ENCODE data around the gene SH3RF1.

SH3RF1 gene

GRCh38 chr4:169054879-169055278 is 215.9 kb downstream of the SH3RF1 start:
- no peak overlapping the region for H3K4me3 ChIP-seq (ENCODE audit: low read depth, low read length)
- DNase-seq (ENCODE audit: low read depth): no peak
- TF ChIP-seq, protein P1, sequence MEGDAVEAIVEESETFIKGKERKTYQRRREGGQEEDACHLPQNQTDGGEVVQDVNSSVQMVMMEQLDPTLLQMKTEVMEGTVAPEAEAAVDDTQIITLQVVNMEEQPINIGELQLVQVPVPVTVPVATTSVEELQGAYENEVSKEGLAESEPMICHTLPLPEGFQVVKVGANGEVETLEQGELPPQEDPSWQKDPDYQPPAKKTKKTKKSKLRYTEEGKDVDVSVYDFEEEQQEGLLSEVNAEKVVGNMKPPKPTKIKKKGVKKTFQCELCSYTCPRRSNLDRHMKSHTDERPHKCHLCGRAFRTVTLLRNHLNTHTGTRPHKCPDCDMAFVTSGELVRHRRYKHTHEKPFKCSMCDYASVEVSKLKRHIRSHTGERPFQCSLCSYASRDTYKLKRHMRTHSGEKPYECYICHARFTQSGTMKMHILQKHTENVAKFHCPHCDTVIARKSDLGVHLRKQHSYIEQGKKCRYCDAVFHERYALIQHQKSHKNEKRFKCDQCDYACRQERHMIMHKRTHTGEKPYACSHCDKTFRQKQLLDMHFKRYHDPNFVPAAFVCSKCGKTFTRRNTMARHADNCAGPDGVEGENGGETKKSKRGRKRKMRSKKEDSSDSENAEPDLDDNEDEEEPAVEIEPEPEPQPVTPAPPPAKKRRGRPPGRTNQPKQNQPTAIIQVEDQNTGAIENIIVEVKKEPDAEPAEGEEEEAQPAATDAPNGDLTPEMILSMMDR (IDR thresholded peaks at IDR 0.05; ENCODE audit: control insufficient read depth, extremely low read depth, insufficient read depth): no peak

- TF ChIP-seq, protein P1 (IDR thresholded peaks at IDR 0.05; ENCODE audit: control insufficient read depth, extremely low read depth, insufficient read depth): no peak
- DNase-seq (ENCODE audit: low read depth): no peak
- no peak overlapping the region for H3K4me3 ChIP-seq (ENCODE audit: low read depth, low read length)
These were observed 218.2 kb downstream of the SH3RF1 start for GRCh38 chr4:169052594-169052945.

DNA sequence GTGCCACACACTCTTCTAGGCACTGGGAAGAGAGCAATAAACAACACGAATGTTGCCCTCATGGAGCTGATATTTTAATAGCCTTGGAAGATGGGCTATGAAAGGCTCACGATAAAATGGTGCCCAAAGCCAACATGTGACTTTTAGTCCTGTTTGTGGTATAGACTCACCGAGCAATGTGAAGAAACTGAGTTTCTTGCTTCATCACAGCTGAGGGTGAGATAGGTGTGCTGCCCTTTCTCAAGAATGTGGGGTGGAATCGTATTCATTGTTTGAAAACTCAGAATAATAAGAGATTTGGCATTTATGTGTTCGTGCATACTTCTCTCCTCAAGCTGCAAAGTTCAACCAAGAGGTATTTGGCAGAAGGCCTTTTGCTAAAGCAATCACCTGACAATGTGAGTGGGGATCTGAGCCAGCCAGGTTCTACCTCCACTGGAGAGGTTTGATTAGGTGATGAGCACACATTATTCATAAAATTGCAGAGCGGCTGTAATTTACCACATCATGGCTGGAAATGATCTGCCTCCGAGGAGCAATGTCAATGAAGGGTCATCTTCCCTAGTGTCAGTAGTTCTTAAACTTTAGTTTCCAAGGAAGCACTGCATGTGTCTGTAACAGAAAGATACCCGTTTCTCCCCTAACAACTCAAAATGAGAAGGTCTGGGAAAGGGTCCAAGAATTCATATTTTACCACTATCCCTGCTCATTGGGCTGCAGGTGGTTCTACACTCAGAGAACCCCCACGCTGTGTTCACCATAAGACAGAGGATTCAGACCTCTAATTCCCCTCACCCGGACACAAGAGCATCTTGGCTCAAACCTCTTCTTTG is 218.8 kb downstream of the SH3RF1 start:
- TF ChIP-seq, protein P1 (IDR thresholded peaks at IDR 0.05; ENCODE audit: control insufficient read depth, extremely low read depth, insufficient read depth): no peak
- no peak for DNase-seq (ENCODE audit: low read depth)
- H3K4me3 ChIP-seq (ENCODE audit: low read depth, low read length): no peak overlapping the region

DNA sequence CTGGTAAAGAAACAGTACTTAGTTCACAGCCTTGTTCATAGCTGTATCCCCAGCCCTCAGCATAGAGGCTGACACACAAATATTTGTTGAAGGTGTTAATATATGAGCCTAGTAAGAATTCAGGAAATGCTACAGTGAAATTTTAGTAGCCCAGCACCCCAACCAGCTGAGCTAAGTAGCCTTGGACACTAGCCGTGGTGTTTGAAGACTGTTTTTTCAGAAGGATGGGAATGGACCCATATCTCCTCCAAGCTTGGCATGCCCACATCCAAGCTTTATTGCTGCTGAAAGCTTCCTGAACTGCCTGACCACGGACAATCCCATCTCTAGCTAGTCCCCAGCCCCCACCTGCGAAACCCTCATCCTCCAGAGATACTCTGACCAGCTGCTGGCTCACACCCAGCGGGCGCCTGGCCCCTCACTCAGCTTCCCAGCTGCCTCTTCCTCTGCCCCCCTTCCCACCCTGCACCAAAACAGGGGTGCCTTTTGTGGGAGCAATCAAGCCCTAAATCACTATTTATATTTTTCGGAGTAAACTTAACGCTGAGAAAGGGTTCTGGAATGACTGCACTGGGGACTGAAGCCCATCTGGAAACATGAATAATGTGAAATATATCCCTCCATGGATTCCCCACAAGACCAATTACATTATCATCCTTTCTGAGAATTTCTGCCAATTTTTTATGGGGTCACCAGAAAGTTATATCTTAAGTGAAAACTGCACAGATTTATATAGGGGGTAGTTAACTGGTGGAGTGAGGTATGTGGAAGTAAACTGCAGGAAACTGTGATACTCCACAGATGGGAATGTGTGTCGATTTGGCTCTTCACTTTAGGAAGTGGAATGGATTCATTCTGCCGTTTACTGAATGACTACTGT is 219.6 kb downstream of the SH3RF1 start:
- H3K4me3 ChIP-seq (ENCODE audit: low read depth, low read length): no peak overlapping the region
- DNase-seq (ENCODE audit: low read depth): no peak
- TF ChIP-seq, protein P1 (IDR thresholded peaks at IDR 0.05; ENCODE audit: control insufficient read depth, extremely low read depth, insufficient read depth): no peak

DNA sequence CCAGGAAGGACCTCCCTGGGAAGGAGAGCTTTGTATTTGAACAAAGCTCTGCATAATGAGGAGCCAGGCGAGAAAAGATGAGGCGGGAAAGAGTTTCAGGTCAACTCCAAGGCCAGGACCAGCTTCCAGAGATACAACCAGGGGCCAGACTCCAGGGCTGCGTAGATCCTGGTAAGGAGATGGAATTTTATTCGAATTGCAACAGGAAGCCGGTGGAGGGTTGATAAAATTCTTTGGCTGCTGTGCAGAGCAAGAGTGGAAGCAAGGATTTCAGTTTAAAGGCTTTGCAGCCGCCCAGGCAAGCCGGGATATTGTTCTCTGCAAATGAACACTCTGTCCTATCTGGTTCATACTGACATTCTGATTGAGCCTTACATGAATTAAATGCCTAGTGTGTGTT is 220.5 kb downstream of the SH3RF1 start:
- TF ChIP-seq, protein P1 (IDR thresholded peaks at IDR 0.05; ENCODE audit: control insufficient read depth, extremely low read depth, insufficient read depth): no peak
- no peak overlapping the region for H3K4me3 ChIP-seq (ENCODE audit: low read depth, low read length)
- no peak for DNase-seq (ENCODE audit: low read depth)

- no peak for DNase-seq (ENCODE audit: low read depth)
- H3K4me3 ChIP-seq (ENCODE audit: low read depth, low read length): no peak overlapping the region
These were observed 221.8 kb downstream of the SH3RF1 start for GRCh38 chr4:169048868-169049414.

More at GRCh38 chr4:169048868-169049414, 221.8 kb downstream of the SH3RF1 start:
- TF ChIP-seq, protein P1 (IDR thresholded peaks at IDR 0.05; ENCODE audit: control insufficient read depth, extremely low read depth, insufficient read depth): no peak

Data from LNCaP clone FGC (cell line).